ENCODE data around the gene THBS2.

DNA sequence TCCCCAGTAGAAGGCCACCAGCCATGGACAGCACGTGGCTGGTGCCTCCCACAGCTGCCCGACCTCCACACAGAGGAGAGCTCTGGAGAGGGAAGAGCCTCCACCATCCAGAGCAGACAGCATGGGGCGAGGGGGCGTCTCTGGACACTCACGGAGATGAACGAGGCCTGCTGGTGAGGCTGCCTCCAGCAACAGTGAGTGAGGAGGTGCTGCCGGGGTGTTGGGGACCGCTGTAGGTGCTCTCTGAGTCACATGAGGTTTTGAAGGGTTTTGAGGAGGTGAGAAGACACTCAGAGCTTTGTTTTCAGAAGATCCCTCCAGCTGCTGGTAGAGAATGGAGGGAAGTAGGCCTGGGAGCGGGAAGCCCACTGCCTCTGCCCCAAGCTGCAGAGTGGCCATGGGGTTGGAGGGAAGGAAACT lies 65.6 kb downstream of the THBS2 start:
- TF ChIP-seq ZNF8 (CRISPR knock-in tag; IDR thresholded peaks at IDR 0.05) = no peak
- no peak for TF ChIP-seq ZFP30 (CRISPR knock-in tag; IDR thresholded peaks at IDR 0.05)
